GM23338 (cell line): ENCODE data around the gene PSMD14. TPM values are rescaled to one million over a fixed set of nuclear protein-coding genes. Genes with fewer than 3 reads are reported as not detected.

Experiments
- ATAC-seq: fragments of 200-7000 bp; cut with Tn5 transposase; 3 replicates; pipeline ENCODE4 v1.9.1; 2020
- DNase-seq: peaks from one replicate; pipeline ENCODE4 v3.0.0-alpha.2; 2015; ENCODE audit warnings: low spot score
- H2AFZ ChIP-seq: fragments of 200-600 bp; sonication (generic); 2 replicates; pipeline ENCODE4 v1.8.0; 2016; ENCODE audit warnings: antibody characterized with exemption, mild to moderate bottlenecking, moderate library complexity
- H3F3A ChIP-seq: fragments of 200-600 bp; sonication (generic); replicated peaks from 2 replicates; pipeline ENCODE4 v1.8.0; 2017; ENCODE audit warnings: antibody characterized with exemption, mixed run types, low read depth
- H3K27ac ChIP-seq: fragments of 200-600 bp; sonication (generic); 2 replicates; pipeline ENCODE4 v1.6.1; 2016; ENCODE audit warnings: low read depth
- H3K27me3 ChIP-seq: fragments of 200-600 bp; sonication (generic); 2 replicates; pipeline ENCODE4 v1.8.0; 2016; ENCODE audit warnings: mild to moderate bottlenecking, mixed run types, moderate library complexity; ENCODE audit not compliant: insufficient read depth
- H3K36me3 ChIP-seq: fragments of 200-600 bp; sonication (generic); 2 replicates; pipeline ENCODE4 v1.8.0; 2016; ENCODE audit warnings: mild to moderate bottlenecking; ENCODE audit not compliant: insufficient read depth
- H3K4me1 ChIP-seq: fragments of 200-600 bp; sonication (generic); 2 replicates; pipeline ENCODE4 v1.8.0; 2016; ENCODE audit warnings: mild to moderate bottlenecking, moderate library complexity; ENCODE audit not compliant: insufficient read depth
- H3K4me2 ChIP-seq: fragments of 200-600 bp; sonication (generic); 2 replicates; pipeline ENCODE4 v1.7.1; 2017; ENCODE audit warnings: mixed run types
- H3K4me3 ChIP-seq: fragments of 200-600 bp; sonication (generic); 2 replicates; pipeline ENCODE4 v1.6.1; 2016; ENCODE audit warnings: mixed run types
- H3K79me2 ChIP-seq: fragments of 200-600 bp; sonication (generic); replicated peaks from 2 replicates; pipeline ENCODE4 v1.8.0; 2017; ENCODE audit warnings: mild to moderate bottlenecking; ENCODE audit not compliant: insufficient read depth
- H3K9me2 ChIP-seq: fragments of 200-600 bp; sonication (generic); 2 replicates; pipeline ENCODE4 v1.8.0; 2017; ENCODE audit not compliant: insufficient read depth
- H4K20me1 ChIP-seq: fragments of 200-600 bp; sonication (generic); replicated peaks from 2 replicates; pipeline ENCODE4 v1.8.0; 2017; ENCODE audit warnings: mild to moderate bottlenecking; ENCODE audit not compliant: insufficient read depth
- H3K27ac Mint-ChIP-seq: 2 replicates; pipeline ENCODE4 v1.8.0; 2020; ENCODE audit warnings: inconsistent platforms, mild to moderate bottlenecking, moderate library complexity, mixed read lengths
- H3K27me3 Mint-ChIP-seq: 3 replicates; pipeline ENCODE4 v1.8.0; 2022; ENCODE audit warnings: low read depth, mild to moderate bottlenecking, moderate library complexity, mixed read lengths, inconsistent platforms; ENCODE audit not compliant: insufficient read depth, poor library complexity
- H3K36me3 Mint-ChIP-seq: 3 replicates; pipeline ENCODE4 v1.8.0; 2021; ENCODE audit warnings: low read depth, mild to moderate bottlenecking, inconsistent platforms, moderate library complexity, mixed read lengths
- H3K4me1 Mint-ChIP-seq: 3 replicates; pipeline ENCODE4 v1.8.0; 2020; ENCODE audit warnings: mild to moderate bottlenecking, inconsistent platforms, mixed read lengths
- H3K4me3 Mint-ChIP-seq: 3 replicates; pipeline ENCODE4 v1.8.0; 2021; ENCODE audit warnings: moderate library complexity, mild to moderate bottlenecking, inconsistent platforms, mixed read lengths
- H3K9me3 Mint-ChIP-seq: 3 replicates; pipeline ENCODE4 v1.8.0; 2020; ENCODE audit warnings: moderate library complexity, mild to moderate bottlenecking, inconsistent platforms, mixed read lengths
- CREB1 ChIP-seq: fragments of 250-450 bp; sonication (Bioruptor Pico); IDR thresholded peaks from 2 replicates; pipeline ENCODE4 v1.5.0; 2020; ENCODE audit warnings: low read depth, mild to moderate bottlenecking, moderate library complexity
- EZH2 ChIP-seq: fragments of 200-600 bp; sonication (generic); IDR thresholded peaks from one replicate; pipeline ENCODE4 v1.8.0; 2017; ENCODE audit warnings: antibody characterized with exemption, mild to moderate bottlenecking, low read depth; ENCODE audit not compliant: unreplicated experiment
- EZH2phosphoT487 ChIP-seq: fragments of 200-600 bp; sonication (generic); IDR thresholded peaks from one replicate; pipeline ENCODE4 v1.8.1; 2018; ENCODE audit warnings: antibody characterized with exemption; ENCODE audit not compliant: unreplicated experiment
- JUNB ChIP-seq: IDR thresholded peaks from one replicate; pipeline ENCODE4 v1.6.1; 2016; ENCODE audit warnings: antibody characterized with exemption; ENCODE audit not compliant: unreplicated experiment
- NANOG ChIP-seq: IDR thresholded peaks from 2 replicates; pipeline ENCODE4 v1.6.1; 2016; ENCODE audit warnings: antibody characterized with exemption, borderline replicate concordance
- POLR2AphosphoS5 ChIP-seq: IDR thresholded peaks from 2 replicates; pipeline ENCODE4 v1.6.1; 2016; ENCODE audit warnings: antibody characterized with exemption, low read depth
- REST ChIP-seq: IDR thresholded peaks from one replicate; pipeline ENCODE4 v1.6.1; 2018; ENCODE audit warnings: antibody characterized with exemption; ENCODE audit not compliant: unreplicated experiment
- STAT1 ChIP-seq: IDR thresholded peaks from one replicate; pipeline ENCODE4 v1.6.1; 2016; ENCODE audit warnings: antibody characterized with exemption; ENCODE audit not compliant: unreplicated experiment
- ZNF114 ChIP-seq: fragments of 250-450 bp; sonication (Bioruptor Pico); IDR thresholded peaks from 2 replicates; pipeline ENCODE4 v1.5.0; 2020; ENCODE audit warnings: mild to moderate bottlenecking, moderate library complexity
- ZNF331 ChIP-seq: fragments of 250-450 bp; sonication (Bioruptor Pico); IDR thresholded peaks from 2 replicates; pipeline ENCODE4 v1.5.0; 2020; ENCODE audit warnings: low read depth, mild to moderate bottlenecking, moderate library complexity
- ZNF462 ChIP-seq: fragments of 250-450 bp; sonication (Bioruptor Pico); IDR thresholded peaks from 2 replicates; pipeline ENCODE4 v1.5.0; 2020; ENCODE audit warnings: mild to moderate bottlenecking, moderate library complexity
- polyA plus RNA-seq: library from polyadenylated mRNA; unstranded; fragments of >200 nt; fragmentation: Nextera tagmentation; extraction: Ambion mirVana; gene quantifications from 2 replicates; pipeline ENCODE4 v1.2.1, GENCODE V29; 2016
- total RNA-seq: library from RNA; depleted of rRNA; stranded (reverse); fragments of >200 nt; shearing (Covaris generic); gene quantifications from 2 replicates; pipeline ENCODE4 v1.2.3, GENCODE V29; 2014
- TF ChIP-seq, protein P1 (sequence below): IDR thresholded peaks from 2 replicates; pipeline ENCODE4 v1.6.1; 2016; ENCODE audit warnings: antibody characterized with exemption
- TF ChIP-seq, protein P2 (sequence below), 2 experiments: fragments of 200-600 bp in 1 of 2; sonication (generic) in 1 of 2; conservative IDR thresholded peaks; 2 replicates each; pipeline versions ENCODE4 v1.5.1 to v1.6.1; 2016 to 2017; ENCODE audit warnings: antibody characterized with exemption in 2 of 2, low read depth in 2 of 2, mild to moderate bottlenecking in 2 of 2, moderate library complexity in 1 of 2

The PSMD14 gene
- total and polyA plus RNA-seq, 2 experiments from 2014 or later = 92.2 to 123 TPM

GRCh38 chr2:161434118-161434517 is 125.9 kb downstream of the PSMD14 start:
- no peak overlapping the region for H3K4me2 ChIP-seq
- no peaks in the 10 kb centered on the region for H3K4me1 ChIP-seq
- no peak for ATAC-seq
- H4K20me1 ChIP-seq = 0 out of 2 replicates have a peak, but pooled peaks cover 3% of the 10 kb centered on the region
- no peaks in the 10 kb centered on the region for H3K9me3 Mint-ChIP-seq
- H3K9me2 ChIP-seq = no peaks in the 10 kb centered on the region
- H3K27me3 ChIP-seq = peaks cover 37% of the 10 kb centered on the region
- TF ChIP-seq EZH2phosphoT487 (no peak), NANOG (no peak), ZNF462 (no peak), ZNF114 (no peak), ZNF331 (CRISPR knock-in tag) (no peak), POLR2AphosphoS5 (no peak), JUNB (no peak), EZH2 (no peak), REST (no peak), STAT1 (no peak), CREB1 (CRISPR knock-in tag) (no peak)
- TF ChIP-seq, protein P1, sequence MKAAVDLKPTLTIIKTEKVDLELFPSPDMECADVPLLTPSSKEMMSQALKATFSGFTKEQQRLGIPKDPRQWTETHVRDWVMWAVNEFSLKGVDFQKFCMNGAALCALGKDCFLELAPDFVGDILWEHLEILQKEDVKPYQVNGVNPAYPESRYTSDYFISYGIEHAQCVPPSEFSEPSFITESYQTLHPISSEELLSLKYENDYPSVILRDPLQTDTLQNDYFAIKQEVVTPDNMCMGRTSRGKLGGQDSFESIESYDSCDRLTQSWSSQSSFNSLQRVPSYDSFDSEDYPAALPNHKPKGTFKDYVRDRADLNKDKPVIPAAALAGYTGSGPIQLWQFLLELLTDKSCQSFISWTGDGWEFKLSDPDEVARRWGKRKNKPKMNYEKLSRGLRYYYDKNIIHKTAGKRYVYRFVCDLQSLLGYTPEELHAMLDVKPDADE = no peak
- TF ChIP-seq, protein P2, sequence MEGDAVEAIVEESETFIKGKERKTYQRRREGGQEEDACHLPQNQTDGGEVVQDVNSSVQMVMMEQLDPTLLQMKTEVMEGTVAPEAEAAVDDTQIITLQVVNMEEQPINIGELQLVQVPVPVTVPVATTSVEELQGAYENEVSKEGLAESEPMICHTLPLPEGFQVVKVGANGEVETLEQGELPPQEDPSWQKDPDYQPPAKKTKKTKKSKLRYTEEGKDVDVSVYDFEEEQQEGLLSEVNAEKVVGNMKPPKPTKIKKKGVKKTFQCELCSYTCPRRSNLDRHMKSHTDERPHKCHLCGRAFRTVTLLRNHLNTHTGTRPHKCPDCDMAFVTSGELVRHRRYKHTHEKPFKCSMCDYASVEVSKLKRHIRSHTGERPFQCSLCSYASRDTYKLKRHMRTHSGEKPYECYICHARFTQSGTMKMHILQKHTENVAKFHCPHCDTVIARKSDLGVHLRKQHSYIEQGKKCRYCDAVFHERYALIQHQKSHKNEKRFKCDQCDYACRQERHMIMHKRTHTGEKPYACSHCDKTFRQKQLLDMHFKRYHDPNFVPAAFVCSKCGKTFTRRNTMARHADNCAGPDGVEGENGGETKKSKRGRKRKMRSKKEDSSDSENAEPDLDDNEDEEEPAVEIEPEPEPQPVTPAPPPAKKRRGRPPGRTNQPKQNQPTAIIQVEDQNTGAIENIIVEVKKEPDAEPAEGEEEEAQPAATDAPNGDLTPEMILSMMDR (conservative IDR thresholded peaks at IDR 0.05; ENCODE audit: low read depth in 2 of 2) = no peak
- H3K36me3 ChIP-seq = no peaks in the 10 kb centered on the region
- no peak overlapping the region for H2AFZ ChIP-seq
- H3K36me3 Mint-ChIP-seq = no peaks in the 10 kb centered on the region
- H3K4me3 Mint-ChIP-seq = no peak overlapping the region
- DNase-seq = no peak
- H3K27me3 Mint-ChIP-seq = peaks cover 12% of the 10 kb centered on the region
- no peaks in the 10 kb centered on the region for H3K79me2 ChIP-seq
- no peak overlapping the region for H3K27ac ChIP-seq
- H3K4me3 ChIP-seq = no peak overlapping the region
- H3F3A ChIP-seq = no peaks in the 10 kb centered on the region
- no peak overlapping the region for H3K27ac Mint-ChIP-seq
- H3K4me1 Mint-ChIP-seq = peaks cover 9% of the 10 kb centered on the region; the same call in 2 of the 3 replicates
